ENCODE measurements around the gene CMTM5.

The CMTM5 gene

GRCh38 chr14:23402296-23403138 is 25.7 kb downstream of the CMTM5 start:
- Mint-ChIP-seq H3K4me3 (no peak overlapping the region), H3K4me1 (ENCODE audit: low read depth in 2 of 2) (no peaks in the 10 kb centered on the region), H3K9me3 (no peaks in the 10 kb centered on the region), H3K27ac (no peak overlapping the region), H3K27me3 (peaks cover 20 to 71% of the 10 kb centered on the region in 2 donors), H3K36me3 (ENCODE audit: insufficient read depth) (no peaks in the 10 kb centered on the region)
- DNase-seq (no peak), ATAC-seq (replicated peaks) (no peak)

GRCh38 chr14:23403139-23403438 is 26.2 kb downstream of the CMTM5 start:
- no peaks in the 10 kb centered on the region for H3K4me1 Mint-ChIP-seq (ENCODE audit: low read depth in 2 of 2)
- no peak overlapping the region for H3K4me3 Mint-ChIP-seq
- peaks cover 20 to 71% of the 10 kb centered on the region in 2 donors for H3K27me3 Mint-ChIP-seq
- no peaks in the 10 kb centered on the region for H3K36me3 Mint-ChIP-seq (ENCODE audit: insufficient read depth)
- DNase-seq (no peak), ATAC-seq (replicated peaks) (no peak)
- H3K27ac Mint-ChIP-seq = no peak overlapping the region
- no peaks in the 10 kb centered on the region for H3K9me3 Mint-ChIP-seq

DNA sequence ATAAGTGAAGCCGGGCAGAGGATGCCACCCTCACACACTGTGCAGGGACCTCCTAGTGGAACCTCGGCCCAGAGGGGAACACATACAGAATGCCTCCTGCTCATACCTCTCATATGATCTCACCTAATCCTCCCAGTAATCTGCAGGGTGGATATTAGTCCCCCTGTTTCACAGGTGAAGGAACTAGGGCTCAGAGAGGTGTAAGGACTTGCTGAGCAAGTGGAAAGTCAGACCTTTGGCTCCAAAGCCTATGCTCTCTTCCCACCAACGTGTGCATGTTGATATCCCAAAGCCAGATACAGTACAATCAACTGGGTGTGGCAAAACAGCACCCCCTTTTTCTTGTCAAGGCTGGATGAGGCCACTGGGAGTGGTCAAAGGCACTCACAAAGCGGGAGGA is 27.1 kb downstream of the CMTM5 start:
- Mint-ChIP-seq H3K9me3 (no peaks in the 10 kb centered on the region), H3K4me3 (no peak overlapping the region), H3K36me3 (ENCODE audit: insufficient read depth) (no peaks in the 10 kb centered on the region), H3K4me1 (ENCODE audit: low read depth in 2 of 2) (no peaks in the 10 kb centered on the region), H3K27me3 (peaks cover 20 to 71% of the 10 kb centered on the region in 2 donors), H3K27ac (no peak overlapping the region)
- DNase-seq (no peak), ATAC-seq (replicated peaks) (no peak)

DNA sequence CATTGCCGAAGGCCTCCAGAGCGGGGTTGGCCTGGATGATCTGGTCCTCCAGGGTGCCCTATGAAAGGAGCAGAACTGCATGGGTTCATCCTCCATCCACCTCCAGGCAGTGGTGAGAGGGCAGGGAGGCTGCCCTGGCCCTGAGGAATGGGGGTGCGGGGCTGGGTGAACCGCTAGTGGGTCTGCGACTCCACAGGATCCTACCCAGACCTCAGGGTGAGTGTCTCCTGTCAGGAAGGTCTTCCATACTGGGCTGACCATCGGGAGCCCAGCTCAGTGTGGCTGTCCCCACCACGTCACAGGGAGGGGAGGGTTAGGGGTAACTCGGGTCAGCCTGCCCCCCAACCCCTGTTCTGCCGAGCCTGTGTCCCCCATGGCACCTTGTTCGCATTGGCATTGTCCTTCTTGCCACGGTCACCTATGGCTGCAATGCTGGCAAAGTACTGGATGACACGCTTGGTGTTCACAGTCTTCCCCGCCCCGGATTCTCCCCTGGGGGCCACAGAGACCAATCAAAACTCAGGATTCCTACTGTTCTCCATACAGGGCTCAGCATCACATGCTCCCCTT is 27.6 kb downstream of the CMTM5 start:
- no peak overlapping the region for H3K4me3 Mint-ChIP-seq
- H3K27me3 Mint-ChIP-seq = peaks cover 23 to 71% of the 10 kb centered on the region in 2 donors
- no peaks in the 10 kb centered on the region for H3K9me3 Mint-ChIP-seq
- ATAC-seq (replicated peaks) (no peak), DNase-seq (no peak)
- no peak overlapping the region for H3K27ac Mint-ChIP-seq
- H3K36me3 Mint-ChIP-seq (ENCODE audit: insufficient read depth) = no peaks in the 10 kb centered on the region
- H3K4me1 Mint-ChIP-seq (ENCODE audit: low read depth in 2 of 2) = no peaks in the 10 kb centered on the region

- no peak overlapping the region for H3K27ac Mint-ChIP-seq
- no peak overlapping the region for H3K4me3 Mint-ChIP-seq
- H3K27me3 Mint-ChIP-seq = peaks cover 23 to 72% of the 10 kb centered on the region in 2 donors
- ATAC-seq (replicated peaks) (no peak), DNase-seq (no peak)
- no peaks in the 10 kb centered on the region for H3K36me3 Mint-ChIP-seq (ENCODE audit: insufficient read depth)
- H3K9me3 Mint-ChIP-seq = no peaks in the 10 kb centered on the region
- H3K4me1 Mint-ChIP-seq (ENCODE audit: low read depth in 2 of 2) = no peaks in the 10 kb centered on the region
These were observed 28.2 kb downstream of the CMTM5 start for GRCh38 chr14:23405096-23405495.

DNA sequence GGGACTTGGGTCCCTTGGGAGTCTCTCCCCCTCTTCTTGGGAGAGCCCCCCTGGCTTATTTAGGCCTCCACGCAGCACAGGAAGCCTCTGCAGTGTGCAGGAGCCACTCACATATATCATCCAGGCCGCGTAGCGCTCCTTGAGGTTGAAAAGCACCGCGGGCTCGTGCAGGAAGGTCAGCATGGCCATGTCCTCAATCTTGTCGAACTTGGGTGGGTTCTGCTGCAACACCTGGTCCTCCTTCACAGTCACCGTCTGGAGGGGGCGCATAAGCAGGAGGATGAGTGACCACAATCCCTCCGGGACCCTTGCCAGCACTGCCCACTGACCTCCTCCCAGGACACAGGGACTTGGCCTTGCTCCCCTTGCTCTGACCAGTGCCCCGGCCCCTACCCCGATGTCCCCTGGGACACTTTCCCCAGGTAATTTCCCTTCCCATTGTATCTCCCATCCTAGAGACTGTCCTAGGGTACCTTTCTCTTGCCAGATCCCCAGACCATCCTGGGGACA is 28.7 kb downstream of the CMTM5 start:
- H3K27me3 Mint-ChIP-seq = peaks cover 26 to 77% of the 10 kb centered on the region in 2 donors
- H3K4me3 Mint-ChIP-seq = no peak overlapping the region
- H3K27ac Mint-ChIP-seq = no peak overlapping the region
- H3K36me3 Mint-ChIP-seq (ENCODE audit: insufficient read depth) = no peaks in the 10 kb centered on the region
- ATAC-seq (replicated peaks) = no peak
- no peaks in the 10 kb centered on the region for H3K4me1 Mint-ChIP-seq (ENCODE audit: low read depth in 2 of 2)
- H3K9me3 Mint-ChIP-seq = no peaks in the 10 kb centered on the region
- no peak for DNase-seq

GRCh38 chr14:23406244-23406643 is 29.4 kb downstream of the CMTM5 start:
- H3K9me3 Mint-ChIP-seq = no peaks in the 10 kb centered on the region
- no peak overlapping the region for H3K4me3 Mint-ChIP-seq
- peaks cover 32 to 83% of the 10 kb centered on the region in 2 donors for H3K27me3 Mint-ChIP-seq
- no peak overlapping the region for H3K27ac Mint-ChIP-seq
- no peak for DNase-seq
- ATAC-seq (replicated peaks) = no peak
- H3K36me3 Mint-ChIP-seq (ENCODE audit: insufficient read depth) = no peaks in the 10 kb centered on the region
- no peaks in the 10 kb centered on the region for H3K4me1 Mint-ChIP-seq (ENCODE audit: low read depth in 2 of 2)

DNA sequence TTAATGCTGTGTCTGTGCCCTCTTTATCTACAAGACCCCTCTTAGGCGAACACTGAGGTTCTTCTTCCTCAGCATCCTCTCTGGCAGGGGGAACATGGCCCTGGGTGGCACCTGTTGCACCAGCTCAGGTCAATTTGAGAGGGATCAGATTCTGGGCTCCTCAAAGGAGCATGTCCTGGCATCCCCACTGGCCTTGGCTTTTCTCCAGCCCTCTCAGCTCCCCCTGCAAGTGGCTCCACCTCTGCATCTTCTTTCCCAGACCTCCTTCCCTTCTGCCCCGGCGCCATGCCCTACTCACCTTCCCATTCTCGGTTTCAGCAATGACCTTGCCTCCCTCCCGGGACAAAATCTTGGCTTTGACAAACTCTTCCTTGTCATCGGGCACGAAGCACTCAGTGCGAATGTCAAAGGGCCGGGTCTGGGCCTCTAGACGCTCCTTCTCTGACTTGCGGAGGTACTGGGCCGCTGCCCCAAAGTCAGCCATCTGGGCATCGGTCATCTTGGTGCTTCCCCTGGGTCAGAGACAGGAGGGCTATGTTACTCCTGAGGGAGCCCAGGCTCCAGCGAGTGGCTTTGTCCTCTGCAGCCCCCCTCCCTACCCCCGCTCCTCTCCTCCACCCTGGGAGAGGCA is 30.0 kb downstream of the CMTM5 start:
- Mint-ChIP-seq H3K27ac (no peak overlapping the region), H3K27me3 (peaks cover 34 to 88% of the 10 kb centered on the region in 2 donors), H3K36me3 (ENCODE audit: insufficient read depth) (no peaks in the 10 kb centered on the region), H3K4me1 (ENCODE audit: low read depth in 2 of 2) (no peaks in the 10 kb centered on the region), H3K9me3 (no peaks in the 10 kb centered on the region), H3K4me3 (no peak overlapping the region)
- DNase-seq (no peak), ATAC-seq (replicated peaks) (no peak)

DNA sequence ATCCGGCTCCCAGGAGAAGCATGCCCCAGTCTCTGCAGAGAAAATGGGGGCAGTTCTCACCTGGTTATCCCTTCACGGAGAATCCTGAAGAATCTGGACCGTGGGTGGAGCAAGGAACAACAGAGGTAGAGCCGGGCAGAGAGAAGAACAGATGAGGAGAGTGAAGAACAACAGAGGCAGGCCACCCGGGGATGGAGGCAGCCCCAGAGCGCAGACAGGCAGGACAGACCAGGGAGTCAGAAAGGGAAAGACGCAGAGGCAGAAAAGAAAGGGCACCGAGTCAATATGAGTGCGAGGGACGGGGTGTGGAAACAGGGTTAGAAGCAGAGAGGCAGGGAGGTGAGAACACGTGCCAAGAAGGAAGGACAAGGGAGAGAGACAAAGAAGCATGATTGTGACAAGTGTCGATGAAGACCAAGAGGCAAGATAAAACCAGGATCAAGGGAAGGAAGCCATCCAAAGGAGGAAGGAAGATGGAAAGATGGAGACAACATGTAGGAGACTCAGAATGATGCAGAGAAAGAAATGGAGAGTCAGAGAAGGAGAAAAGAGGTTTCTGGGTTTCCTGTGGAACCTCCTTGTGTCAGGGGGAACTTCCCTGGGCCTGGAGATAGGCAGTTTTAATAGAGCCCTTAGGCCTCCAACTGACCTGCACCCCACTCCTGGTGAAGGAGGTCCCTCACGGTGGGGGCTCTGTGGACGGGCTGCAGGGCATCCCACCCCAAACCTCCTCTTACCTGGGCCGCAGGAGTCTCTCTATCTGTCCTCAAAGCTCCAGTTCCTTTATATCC is 30.9 kb downstream of the CMTM5 start, which contains the start of gene MYH6:
Gene MYH6 (minus strand): TSS at position 758 of the 791 bp plus-strand sequence. CDS start 1,050 bp downstream, outside the sequence.
- H3K36me3 Mint-ChIP-seq (ENCODE audit: insufficient read depth) = no peaks in the 10 kb centered on the region
- no peaks in the 10 kb centered on the region for H3K4me1 Mint-ChIP-seq (ENCODE audit: low read depth in 2 of 2)
- H3K27ac Mint-ChIP-seq = no peak within 1 kb of the TSS
- ATAC-seq (replicated peaks) (no peak), DNase-seq (no peak)
- H3K27me3 Mint-ChIP-seq = peaks cover 39 to 84% of the 10 kb centered on the region in 2 donors
- H3K4me3 Mint-ChIP-seq = no peak within 1 kb of the TSS
- H3K9me3 Mint-ChIP-seq = no peaks in the 10 kb centered on the region

GRCh38 chr14:23408307-23408630 is 31.4 kb downstream of the CMTM5 start:
- H3K4me1 Mint-ChIP-seq (ENCODE audit: low read depth in 2 of 2) = no peaks in the 10 kb centered on the region
- ATAC-seq (replicated peaks) = no peak
- H3K36me3 Mint-ChIP-seq (ENCODE audit: insufficient read depth) = no peaks in the 10 kb centered on the region
- DNase-seq = no peak
- H3K9me3 Mint-ChIP-seq = no peaks in the 10 kb centered on the region
- H3K4me3 Mint-ChIP-seq = no peak overlapping the region
- peaks cover 40 to 78% of the 10 kb centered on the region in 2 donors for H3K27me3 Mint-ChIP-seq
- no peak overlapping the region for H3K27ac Mint-ChIP-seq

DNA sequence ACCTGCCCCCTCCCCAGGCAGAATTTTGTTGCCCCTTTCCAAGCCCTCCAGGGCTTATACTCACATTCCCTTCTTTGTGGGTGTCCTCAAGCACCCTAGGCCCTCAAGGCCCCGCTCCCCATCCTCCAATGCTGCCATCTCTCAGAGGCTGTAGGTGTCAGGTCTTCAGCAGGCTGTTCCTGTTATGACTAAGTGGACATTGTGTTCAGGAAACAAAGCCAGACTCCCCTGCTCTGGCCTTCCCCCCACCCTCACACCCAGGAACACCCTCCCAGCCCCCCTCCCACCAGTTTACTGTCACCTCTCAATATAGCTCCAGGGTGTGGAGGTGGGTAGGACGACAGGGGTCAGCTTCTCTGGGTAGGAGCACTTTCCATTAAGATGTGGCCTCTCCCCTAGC is 32.6 kb downstream of the CMTM5 start:
- Mint-ChIP-seq H3K27ac (no peak overlapping the region), H3K27me3 (peaks cover 37 to 69% of the 10 kb centered on the region in 2 donors), H3K4me3 (no peak overlapping the region)

GRCh38 chr14:23409966-23410635 is 33.3 kb downstream of the CMTM5 start:
- no peaks in the 10 kb centered on the region for H3K9me3 Mint-ChIP-seq
- no peak for DNase-seq
- no peak overlapping the region for H3K4me3 Mint-ChIP-seq
- ATAC-seq (replicated peaks) = no peak
- no peaks in the 10 kb centered on the region for H3K4me1 Mint-ChIP-seq (ENCODE audit: low read depth in 2 of 2)
- peaks cover 37 to 66% of the 10 kb centered on the region in 2 donors for H3K27me3 Mint-ChIP-seq
- H3K27ac Mint-ChIP-seq = no peak overlapping the region
- H3K36me3 Mint-ChIP-seq (ENCODE audit: insufficient read depth) = no peaks in the 10 kb centered on the region

More for the DNA sequence above, 32.6 kb downstream of the CMTM5 start:
- H3K4me1 Mint-ChIP-seq (ENCODE audit: low read depth in 2 of 2) = no peaks in the 10 kb centered on the region
- ATAC-seq (replicated peaks) (no peak), DNase-seq (no peak)
- no peaks in the 10 kb centered on the region for H3K9me3 Mint-ChIP-seq
- H3K36me3 Mint-ChIP-seq (ENCODE audit: insufficient read depth) = no peaks in the 10 kb centered on the region
